ENCODE results near the gene TSPAN3. TPM values are rescaled to one million over a fixed set of nuclear protein-coding genes. Genes with fewer than 3 reads are reported as not detected.

Gene TSPAN3
- total and polyA plus RNA-seq, 4 donors: 339 to 494 (median 450) TPM

GRCh38 chr15:77002954-77003912 is 67.7 kb downstream of the TSPAN3 start:
- Histone ChIP-seq H3K36me3 (ENCODE audit: control insufficient read depth in 4 of 4, insufficient read depth in 4 of 4, low read length in 4 of 4) (no peaks in the 10 kb centered on the region), H3K27ac (ENCODE audit: low read depth in 1 of 2, low read length in 1 of 2) (no peak overlapping the region), H3K9me3 (ENCODE audit: control insufficient read depth in 4 of 4, insufficient read depth in 3 of 4, low read length in 3 of 4) (no peaks in the 10 kb centered on the region), H3K4me1 (ENCODE audit: control insufficient read depth in 5 of 5, insufficient read depth in 5 of 5, low read length in 5 of 5) (no peaks in the 10 kb centered on the region), H3K4me3 (no peak overlapping the region), H3K27me3 (ENCODE audit: control insufficient read depth in 3 of 3, insufficient read depth in 3 of 3, low read length in 2 of 3) (no peaks in the 10 kb centered on the region), H3K9ac (ENCODE audit: insufficient read depth in 1 of 2, low read length in 2 of 2) (no peak overlapping the region)
- WGBS, 2 donors: 40 to 64% methylated on average over 16 of the region's 16 CpGs
- DNase-seq (no peak), ATAC-seq (ENCODE audit: insufficient read depth, low FRiP score) (peak; percentile 67)
- TF ChIP-seq, protein P1, sequence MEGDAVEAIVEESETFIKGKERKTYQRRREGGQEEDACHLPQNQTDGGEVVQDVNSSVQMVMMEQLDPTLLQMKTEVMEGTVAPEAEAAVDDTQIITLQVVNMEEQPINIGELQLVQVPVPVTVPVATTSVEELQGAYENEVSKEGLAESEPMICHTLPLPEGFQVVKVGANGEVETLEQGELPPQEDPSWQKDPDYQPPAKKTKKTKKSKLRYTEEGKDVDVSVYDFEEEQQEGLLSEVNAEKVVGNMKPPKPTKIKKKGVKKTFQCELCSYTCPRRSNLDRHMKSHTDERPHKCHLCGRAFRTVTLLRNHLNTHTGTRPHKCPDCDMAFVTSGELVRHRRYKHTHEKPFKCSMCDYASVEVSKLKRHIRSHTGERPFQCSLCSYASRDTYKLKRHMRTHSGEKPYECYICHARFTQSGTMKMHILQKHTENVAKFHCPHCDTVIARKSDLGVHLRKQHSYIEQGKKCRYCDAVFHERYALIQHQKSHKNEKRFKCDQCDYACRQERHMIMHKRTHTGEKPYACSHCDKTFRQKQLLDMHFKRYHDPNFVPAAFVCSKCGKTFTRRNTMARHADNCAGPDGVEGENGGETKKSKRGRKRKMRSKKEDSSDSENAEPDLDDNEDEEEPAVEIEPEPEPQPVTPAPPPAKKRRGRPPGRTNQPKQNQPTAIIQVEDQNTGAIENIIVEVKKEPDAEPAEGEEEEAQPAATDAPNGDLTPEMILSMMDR (IDR thresholded peaks at IDR 0.05; ENCODE audit: control extremely low read depth, extremely low read depth): no peak

DNA sequence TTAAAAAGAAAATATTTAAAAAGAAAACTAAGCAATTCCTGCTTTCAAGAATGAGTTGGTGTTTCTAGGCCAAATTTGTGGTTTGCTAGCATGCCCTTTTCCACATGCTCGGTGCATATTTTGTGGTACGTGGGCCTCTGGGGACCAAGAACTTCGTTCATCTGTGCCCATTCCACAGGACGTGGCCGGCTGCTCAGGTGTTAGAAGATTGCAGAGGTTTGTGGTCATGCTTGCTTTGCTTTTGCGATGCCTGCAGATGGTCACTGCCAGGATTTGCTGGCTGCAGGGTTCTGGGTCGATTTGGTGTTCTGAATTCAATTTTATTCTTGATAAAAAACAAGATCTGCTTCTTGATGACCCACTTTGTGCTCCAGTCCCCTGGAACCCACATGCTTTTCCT is 68.5 kb downstream of the TSPAN3 start:
- no peak overlapping the region for H3K27ac ChIP-seq (ENCODE audit: low read depth in 1 of 2, low read length in 1 of 2)
- no peak overlapping the region for H3K9ac ChIP-seq (ENCODE audit: insufficient read depth in 1 of 2, low read length in 2 of 2)
- no peak overlapping the region for H3K4me3 ChIP-seq
- no peaks in the 10 kb centered on the region for H3K4me1 ChIP-seq (ENCODE audit: control insufficient read depth in 5 of 5, insufficient read depth in 5 of 5, low read length in 5 of 5)
- TF ChIP-seq, protein P1 (IDR thresholded peaks at IDR 0.05; ENCODE audit: control extremely low read depth, extremely low read depth): no peak
- ATAC-seq (ENCODE audit: insufficient read depth, low FRiP score) (no peak), DNase-seq (no peak)
- H3K36me3 ChIP-seq (ENCODE audit: control insufficient read depth in 4 of 4, insufficient read depth in 4 of 4, low read length in 4 of 4): no peaks in the 10 kb centered on the region
- no peaks in the 10 kb centered on the region for H3K9me3 ChIP-seq (ENCODE audit: control insufficient read depth in 4 of 4, insufficient read depth in 3 of 4, low read length in 3 of 4)
- WGBS, 2 donors: 38 to 58% methylated on average over 7 of the region's 7 CpGs
- H3K27me3 ChIP-seq (ENCODE audit: control insufficient read depth in 3 of 3, insufficient read depth in 3 of 3, low read length in 2 of 3): no peaks in the 10 kb centered on the region

DNA sequence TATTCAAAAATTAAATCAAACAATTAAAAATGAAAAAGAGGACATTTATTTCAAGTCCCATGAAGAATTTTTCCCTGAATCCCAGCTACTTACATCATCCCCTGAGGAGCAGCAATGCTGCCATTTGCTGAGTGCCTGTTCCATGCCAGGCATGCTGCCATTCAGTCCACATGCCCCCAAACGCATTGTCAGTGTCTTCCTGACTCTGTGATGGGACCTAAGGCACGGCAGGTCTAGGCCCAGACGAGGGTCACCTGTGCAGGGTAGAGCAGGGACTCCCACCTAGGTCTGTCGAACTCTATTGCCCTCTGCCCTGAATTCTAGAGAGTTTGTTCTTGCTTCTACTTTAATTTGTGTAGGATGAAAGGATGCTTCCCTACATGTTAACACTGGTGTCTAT is 68.9 kb downstream of the TSPAN3 start:
- no peak for ATAC-seq (ENCODE audit: insufficient read depth, low FRiP score)
- H3K27ac ChIP-seq (ENCODE audit: low read depth in 1 of 2, low read length in 1 of 2): no peak overlapping the region

More for the DNA sequence above, 68.9 kb downstream of the TSPAN3 start:
- no peak for DNase-seq
- Histone ChIP-seq H3K4me3 (no peak overlapping the region), H3K27me3 (ENCODE audit: control insufficient read depth in 3 of 3, insufficient read depth in 3 of 3, low read length in 2 of 3) (no peaks in the 10 kb centered on the region), H3K9me3 (ENCODE audit: control insufficient read depth in 4 of 4, insufficient read depth in 3 of 4, low read length in 3 of 4) (no peaks in the 10 kb centered on the region), H3K36me3 (ENCODE audit: control insufficient read depth in 4 of 4, insufficient read depth in 4 of 4, low read length in 4 of 4) (no peaks in the 10 kb centered on the region), H3K4me1 (ENCODE audit: control insufficient read depth in 5 of 5, insufficient read depth in 5 of 5, low read length in 5 of 5) (peaks cover 0 to under 1% (median 0%) of the 10 kb centered on the region in 5 donors), H3K9ac (ENCODE audit: insufficient read depth in 1 of 2, low read length in 2 of 2) (no peak overlapping the region)
- 77 to 79% methylated on average over 4 of the region's 4 CpGs for WGBS, 2 donors
- TF ChIP-seq, protein P1 (IDR thresholded peaks at IDR 0.05; ENCODE audit: control extremely low read depth, extremely low read depth): no peak

Data from lung (tissue), 12 donors.